Measurements from ENCODE around the gene CFC1B. TPM values are rescaled to one million over a fixed set of nuclear protein-coding genes. Genes with fewer than 3 reads are reported as not detected.

Gene CFC1B
- total and polyA plus RNA-seq, 2 donors (not counting 1 experiment from before 2014, with no cell fraction given): not detected

Other genes with a start within 250 kb of the CFC1B start
- 50.1 and 58.0 TPM in 2 replicates for gene IMP4, start 178.3 kb upstream of the CFC1B start, total RNA-seq
- gene IMP4, start 178.3 kb upstream of the CFC1B start, polyA plus RNA-seq: 46.3 and 67.6 TPM in 2 replicates
- gene PTPN18, start 165.2 kb upstream of the CFC1B start, total RNA-seq: 8.0 and 9.6 TPM in 2 replicates
- 18.1 and 23.0 TPM in 2 replicates for gene PTPN18, start 165.2 kb upstream of the CFC1B start, polyA plus RNA-seq
- gene POTEI, start 11.9 kb upstream of the CFC1B start, total RNA-seq: not detected in 2 replicates
- not detected in 2 replicates for gene POTEI, start 11.9 kb upstream of the CFC1B start, polyA plus RNA-seq
- not detected in 2 replicates for gene CFC1, start 78.4 kb downstream of the CFC1B start, total RNA-seq
- gene CFC1, start 78.4 kb downstream of the CFC1B start, polyA plus RNA-seq: not detected in 2 replicates
- not detected in 2 replicates for gene POTEJ, start 90.2 kb downstream of the CFC1B start, total RNA-seq
- 0.01 TPM in 1 of 2 replicates, not detected in the other for gene POTEJ, start 90.2 kb downstream of the CFC1B start, polyA plus RNA-seq
- gene GPR148, start 207.8 kb downstream of the CFC1B start, total RNA-seq: not detected in 2 replicates
- not detected in 2 replicates for gene GPR148, start 207.8 kb downstream of the CFC1B start, polyA plus RNA-seq
- gene AMER3, start 234.3 kb downstream of the CFC1B start, total RNA-seq: not detected in 2 replicates
- gene AMER3, start 234.3 kb downstream of the CFC1B start, polyA plus RNA-seq: not detected in 2 replicates

Data from fibroblast of lung (primary cell).